IMR-90 (cell line): ENCODE measurements around the gene SPRR2G. TPM values are rescaled to one million over a fixed set of nuclear protein-coding genes. Genes with fewer than 3 reads are reported as not detected.

Experiments used
- ATAC-seq: fragments of 200-7000 bp; cut with Tn5 transposase; 2 replicates; pipeline ENCODE4 v1.9.1; 2020; ENCODE audit warnings: low read depth, mild to moderate bottlenecking, moderate library complexity
- BruUV-seq: library from RNA; stranded (reverse); fragments of 400-500 nt; replicated peaks from 2 replicates; lab custom pipeline; 2021; lab: Mats Ljungman, UMichigan
- CTCF ChIA-PET: fragments of 300-600 bp; formaldehyde crosslinking; extraction: SDS; loops from one replicate; lab custom pipeline; 2021; ENCODE audit warnings: antibody characterized with exemption; lab: Yijun Ruan, JAX
- POLR2A ChIA-PET: fragments of 300-600 bp; sonication (Branson Sonifier 250); formaldehyde crosslinking; loops from one replicate; lab custom pipeline; 2022; ENCODE audit warnings: antibody characterized with exemption; ENCODE audit not compliant: unreplicated experiment; lab: Charles Lee
- DNase-seq: peaks from one replicate; pipeline ENCODE4 v3.0.0; 2013
- H2AFZ ChIP-seq: replicated peaks from 2 replicates; pipeline ENCODE3; 2013; ENCODE audit warnings: low read length, mild to moderate bottlenecking; ENCODE audit not compliant: poor library complexity
- H2AK5ac ChIP-seq: 2 replicates; pipeline ENCODE4 v1.6.1; 2013; ENCODE audit warnings: low read depth, low read length, inconsistent platforms
- H2AK9ac ChIP-seq: replicated peaks from 2 replicates; pipeline ENCODE3; 2013; ENCODE audit warnings: mild to moderate bottlenecking, low read depth, low read length, moderate library complexity; ENCODE audit not compliant: poor library complexity
- H2BK120ac ChIP-seq: 2 replicates; pipeline ENCODE4 v1.6.1; 2013; ENCODE audit warnings: low read depth, low read length, inconsistent platforms
- H2BK15ac ChIP-seq: 3 replicates; pipeline ENCODE4 v1.6.1; 2013; ENCODE audit warnings: low read depth, low read length, inconsistent platforms
- H2BK20ac ChIP-seq: 2 replicates; pipeline ENCODE4 v1.6.1; 2013; ENCODE audit warnings: low read depth, mild to moderate bottlenecking, inconsistent platforms, low read length, moderate library complexity
- H2BK5ac ChIP-seq: 2 replicates; pipeline ENCODE4 v1.6.1; 2013; ENCODE audit warnings: mild to moderate bottlenecking, low read depth, low read length, inconsistent platforms; ENCODE audit not compliant: poor library complexity, severe bottlenecking
- H3K14ac ChIP-seq: replicated peaks from 2 replicates; pipeline ENCODE4 v1.6.1; 2013; ENCODE audit warnings: low read depth, low read length, inconsistent platforms
- H3K18ac ChIP-seq: 2 replicates; pipeline ENCODE4 v1.6.1; 2013; ENCODE audit warnings: low read depth, low read length, control low read depth
- H3K23ac ChIP-seq: 2 replicates; pipeline ENCODE4 v1.6.1; 2013; ENCODE audit warnings: low read depth, low read length, inconsistent platforms
- H3K27ac ChIP-seq: 2 replicates; pipeline ENCODE4 v1.5.1; 2013; ENCODE audit warnings: mild to moderate bottlenecking, control low read depth, low read length; ENCODE audit not compliant: insufficient read depth
- H3K27me3 ChIP-seq: 2 replicates; pipeline ENCODE4 v1.6.1; 2013; ENCODE audit warnings: low read length; ENCODE audit not compliant: control insufficient read depth, insufficient read depth
- H3K36me3 ChIP-seq: 2 replicates; pipeline ENCODE4 v1.6.1; 2013; ENCODE audit warnings: low read length, mixed read lengths; ENCODE audit not compliant: control insufficient read depth, insufficient read depth
- H3K4ac ChIP-seq: 2 replicates; pipeline ENCODE4 v1.6.1; 2013; ENCODE audit warnings: low read depth, low read length, inconsistent platforms
- H3K4me1 ChIP-seq: 2 replicates; pipeline ENCODE4 v1.6.1; 2013; ENCODE audit warnings: low read length, mixed read lengths; ENCODE audit not compliant: control insufficient read depth, insufficient read depth
- H3K4me2 ChIP-seq: 2 replicates; pipeline ENCODE4 v1.6.1; 2013; ENCODE audit warnings: low read depth, mild to moderate bottlenecking, control low read depth, low read length, moderate library complexity
- H3K4me3 ChIP-seq: 2 replicates; pipeline ENCODE4 v1.5.1; 2013; ENCODE audit warnings: low read depth, mild to moderate bottlenecking, control low read depth, low read length, moderate library complexity; ENCODE audit not compliant: insufficient read depth
- H3K56ac ChIP-seq: 2 replicates; pipeline ENCODE4 v1.6.1; 2013; ENCODE audit warnings: low read length, inconsistent platforms; ENCODE audit not compliant: insufficient read depth; ENCODE audit errors: extremely low read depth
- H3K79me1 ChIP-seq, 2 experiments: 2 replicates each; pipeline ENCODE4 v1.6.1; 2013; ENCODE audit warnings: low read length in 2 of 2, inconsistent platforms in 1 of 2, low read depth in 1 of 2
- H3K9ac ChIP-seq: 2 replicates; pipeline ENCODE4 v1.6.1; 2013; ENCODE audit warnings: low read depth, low read length, control low read depth
- H3K9me1 ChIP-seq: 2 replicates; pipeline ENCODE4 v1.6.1; 2013; ENCODE audit warnings: low read length, inconsistent platforms; ENCODE audit not compliant: insufficient read depth
- H3K9me3 ChIP-seq: 2 replicates; pipeline ENCODE4 v1.6.1; 2013; ENCODE audit warnings: low read length; ENCODE audit not compliant: control insufficient read depth, insufficient read depth
- H4K20me1 ChIP-seq: 2 replicates; pipeline ENCODE4 v1.6.1; 2013; ENCODE audit warnings: low read length, inconsistent platforms; ENCODE audit not compliant: insufficient read depth
- H4K5ac ChIP-seq: 2 replicates; pipeline ENCODE4 v1.6.1; 2013; ENCODE audit warnings: mild to moderate bottlenecking, low read depth, low read length, control low read depth
- H4K8ac ChIP-seq, 2 experiments: 2 replicates each; pipeline ENCODE4 v1.6.1; 2013; ENCODE audit warnings: low read depth in 2 of 2, low read length in 2 of 2, control low read depth in 1 of 2, inconsistent platforms in 1 of 2
- H4K91ac ChIP-seq: 2 replicates; pipeline ENCODE4 v1.6.1; 2013; ENCODE audit warnings: low read depth, low read length, inconsistent platforms; ENCODE audit not compliant: insufficient read depth
- BHLHE40 ChIP-seq: fragments of 150-350 bp; IDR thresholded peaks from 2 replicates; pipeline ENCODE4 v1.6.1; 2016; ENCODE audit warnings: mild to moderate bottlenecking, low read depth, low read length
- MAFK ChIP-seq: IDR thresholded peaks from 2 replicates; pipeline ENCODE4 v1.6.1; 2012; ENCODE audit warnings: low read depth, low read length, improper control_type of control experiment
- MAZ ChIP-seq: IDR thresholded peaks from 2 replicates; pipeline ENCODE4 v1.6.1; 2012; ENCODE audit warnings: low read depth, mild to moderate bottlenecking, low read length, improper control_type of control experiment, moderate library complexity, borderline replicate concordance
- MXI1 ChIP-seq: IDR thresholded peaks from 2 replicates; pipeline ENCODE4 v1.6.1; 2012; ENCODE audit warnings: low read depth, mild to moderate bottlenecking, low read length, moderate library complexity, borderline replicate concordance
- NFE2L2 ChIP-seq: fragments of 150-350 bp; IDR thresholded peaks from 2 replicates; pipeline ENCODE4 v1.6.1; 2016; ENCODE audit warnings: low read depth, mild to moderate bottlenecking, low read length
- POLR2A ChIP-seq: IDR thresholded peaks from 2 replicates; pipeline ENCODE4 v1.6.1; 2012; ENCODE audit warnings: mild to moderate bottlenecking, low read depth, low read length
- SMC3 ChIP-seq: fragments of 150-350 bp; IDR thresholded peaks from 2 replicates; pipeline ENCODE4 v1.6.1; 2016; ENCODE audit warnings: low read depth, mild to moderate bottlenecking, antibody characterized with exemption, low read length, moderate library complexity
- dilution Hi-C: fragments of 300-500 bp; cut with HindIII; formaldehyde crosslinking; loops from one replicate; pipeline ENCODE4 v1.14.3; 2018; ENCODE audit warnings: low sequenced_read_pairs; ENCODE audit not compliant: unreplicated experiment
- in situ Hi-C: fragments of 300-500 bp; cut with MboI; formaldehyde crosslinking; loops from 3 replicates; pipeline ENCODE4 v1.14.3; 2019; ENCODE audit warnings: low sequenced_read_pairs, inconsistent platforms, mixed read lengths
- intact Hi-C: fragments of 100-400 bp; cut with micrococcal nuclease; formaldehyde crosslinking; loops from 2 replicates; pipeline ENCODE4 v1.10.0; 2022
- polyA plus RNA-seq, 3 experiments: library from polyadenylated mRNA; depleted of rRNA; stranded (reverse); fragments of >200 nt; gene quantifications; 2 replicates each; pipeline ENCODE4 v1.2.3, GENCODE V29; 2012; ENCODE audit warnings: low replicate concordance in 1 of 3
- total RNA-seq: library from RNA; depleted of rRNA; stranded (reverse); fragments of >200 nt; gene quantifications from 2 replicates; pipeline ENCODE4 v1.2.3, GENCODE V29; 2012
- TF ChIP-seq, protein P1 (sequence below): fragments of 150-350 bp; IDR thresholded peaks from 2 replicates; pipeline ENCODE4 v1.6.1; 2017; ENCODE audit warnings: mild to moderate bottlenecking, antibody characterized with exemption, low read length, low read depth

Gene SPRR2G
- total and polyA plus RNA-seq, 2 of the 4 experiments (the other 2 are of a cell fraction), result not detected

DNA sequence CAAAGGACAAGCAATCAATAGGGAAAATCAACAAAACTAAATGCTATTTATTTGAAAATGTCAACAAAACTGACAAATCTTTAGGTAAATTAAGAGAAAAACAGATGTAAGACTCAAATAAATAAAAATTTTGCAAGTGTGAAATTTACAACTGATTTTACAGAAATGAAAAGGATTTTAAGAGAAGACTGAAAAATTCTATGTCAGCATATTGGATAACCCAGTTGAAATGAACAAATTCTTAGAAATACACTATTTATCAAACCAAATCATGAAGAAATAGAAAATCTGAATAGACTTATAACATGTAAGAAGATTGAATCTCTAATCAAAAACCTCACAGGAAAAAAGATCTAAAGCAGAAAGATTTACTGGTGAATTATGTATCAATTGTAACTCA, 29.7 kb downstream of the SPRR2G start:
- ATAC-seq, result no peak

More for the DNA sequence above, 29.7 kb downstream of the SPRR2G start:
- no peak overlapping the region for H3K9ac ChIP-seq
- H3K36me3 ChIP-seq, result no peaks in the 10 kb centered on the region
- H4K8ac ChIP-seq, result no peak overlapping the region
- no peak overlapping the region for H3K4me2 ChIP-seq
- no TSS peak for BruUV-seq
- H2AFZ ChIP-seq, result no peak overlapping the region
- H3K9me3 ChIP-seq, result no peaks in the 10 kb centered on the region
- dilution Hi-C loops, result no loop called here
- no peak overlapping the region for H2BK5ac ChIP-seq
- ChIA-PET POLR2A (no interaction called here), CTCF (no interaction called here)
- H4K91ac ChIP-seq, result no peak overlapping the region
- no peak overlapping the region for H3K14ac ChIP-seq
- intact Hi-C loops, result no loop called here
- no peak overlapping the region for H3K4me3 ChIP-seq
- H2AK5ac ChIP-seq, result no peak overlapping the region
- in situ Hi-C loops, result no loop called here
- H3K9me1 ChIP-seq, result no peaks in the 10 kb centered on the region
- no peaks in the 10 kb centered on the region for H3K79me1 ChIP-seq
- DNase-seq, result no peak
- no peak overlapping the region for H2BK20ac ChIP-seq
- no peaks in the 10 kb centered on the region for H3K27me3 ChIP-seq
- H3K23ac ChIP-seq, result no peak overlapping the region
- no peak overlapping the region for H3K4ac ChIP-seq
- no peak overlapping the region for H2BK15ac ChIP-seq
- H4K5ac ChIP-seq, result no peak overlapping the region
- H4K20me1 ChIP-seq, result no peaks in the 10 kb centered on the region
- TF ChIP-seq SMC3 (no peak), MXI1 (no peak), MAFK (peak; percentile 74), POLR2A (no peak), MAZ (no peak), BHLHE40 (no peak), NFE2L2 (no peak)
- TF ChIP-seq, protein P1, sequence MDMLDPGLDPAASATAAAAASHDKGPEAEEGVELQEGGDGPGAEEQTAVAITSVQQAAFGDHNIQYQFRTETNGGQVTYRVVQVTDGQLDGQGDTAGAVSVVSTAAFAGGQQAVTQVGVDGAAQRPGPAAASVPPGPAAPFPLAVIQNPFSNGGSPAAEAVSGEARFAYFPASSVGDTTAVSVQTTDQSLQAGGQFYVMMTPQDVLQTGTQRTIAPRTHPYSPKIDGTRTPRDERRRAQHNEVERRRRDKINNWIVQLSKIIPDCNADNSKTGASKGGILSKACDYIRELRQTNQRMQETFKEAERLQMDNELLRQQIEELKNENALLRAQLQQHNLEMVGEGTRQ, result no peak
- H3K27ac ChIP-seq, result no peak overlapping the region
- no peak overlapping the region for H3K18ac ChIP-seq
- no peak overlapping the region for H3K56ac ChIP-seq
- no peaks in the 10 kb centered on the region for H3K4me1 ChIP-seq
- no peak overlapping the region for H2BK120ac ChIP-seq
- no peak overlapping the region for H2AK9ac ChIP-seq
